Measurements from ENCODE around the gene CFAP57.

DNA sequence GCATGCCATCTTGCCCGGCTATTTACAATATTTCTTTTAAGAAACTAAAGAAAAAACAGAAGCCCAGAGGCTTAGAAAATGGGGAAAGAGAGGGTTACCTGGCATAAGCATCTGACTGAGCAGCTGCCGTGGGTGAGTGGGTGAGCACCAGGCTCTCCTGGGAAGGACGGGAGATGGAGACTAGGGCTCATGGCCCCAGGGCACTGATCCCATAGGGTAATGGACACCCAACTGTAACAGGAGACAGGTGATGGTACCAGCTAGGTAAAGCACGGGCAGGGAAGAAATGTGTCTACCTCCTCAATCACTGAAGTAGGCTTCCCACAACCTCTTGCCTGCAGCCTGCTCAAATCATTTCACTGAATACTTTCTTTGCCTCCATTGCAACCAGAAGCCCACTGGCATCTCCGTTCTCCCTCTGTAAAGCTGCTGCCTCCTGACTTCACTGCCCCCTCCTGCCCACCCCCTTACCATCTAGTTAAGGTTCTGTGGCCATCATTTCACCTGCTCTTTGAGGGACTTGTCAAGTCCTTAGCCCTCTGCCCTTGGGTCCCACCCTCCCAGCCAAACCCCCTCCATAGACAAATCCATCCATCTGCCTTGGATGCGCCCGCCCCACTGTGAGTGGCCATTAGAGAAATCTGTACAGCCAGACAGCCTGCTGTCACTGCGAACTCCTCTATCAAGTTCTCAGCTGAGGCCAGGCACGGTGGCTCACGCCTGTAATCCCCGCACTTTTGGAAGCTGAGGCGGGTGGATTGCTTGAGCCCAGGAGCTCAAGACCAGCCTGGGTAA is 103.9 kb downstream of the CFAP57 start:
- TF ChIP-seq CTCF (IDR thresholded peaks at IDR 0.05) (no peak), POLR2AphosphoS5 (IDR thresholded peaks at IDR 0.05) (no peak)

Measured in suprapubic skin (tissue), 3 donors.